ENCODE measurements around the gene CIT.
A peak's percentile ranks its signal among the peaks of the same experiment; 100 is the strongest.

Gene CIT

DNA sequence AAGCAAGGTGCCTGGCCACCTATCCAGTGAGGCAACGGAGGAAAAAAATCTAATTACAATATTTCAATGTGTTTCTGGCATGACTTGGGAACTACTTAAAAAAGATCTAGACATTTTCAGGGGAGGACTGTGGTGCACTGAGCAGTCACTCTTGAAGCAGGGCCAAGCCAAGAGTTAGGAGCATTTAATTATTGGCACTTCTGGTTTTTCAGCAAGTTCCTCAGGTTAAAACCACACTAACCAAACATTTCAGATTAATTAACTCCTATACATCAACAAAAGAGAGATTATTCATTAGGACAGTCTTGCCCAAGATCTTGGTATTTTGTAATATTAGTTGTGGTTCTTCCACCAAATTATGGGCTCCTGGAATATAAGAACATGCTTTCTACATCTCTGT, 183.6 kb downstream of the CIT start:
- DNase-seq = no peak

DNA sequence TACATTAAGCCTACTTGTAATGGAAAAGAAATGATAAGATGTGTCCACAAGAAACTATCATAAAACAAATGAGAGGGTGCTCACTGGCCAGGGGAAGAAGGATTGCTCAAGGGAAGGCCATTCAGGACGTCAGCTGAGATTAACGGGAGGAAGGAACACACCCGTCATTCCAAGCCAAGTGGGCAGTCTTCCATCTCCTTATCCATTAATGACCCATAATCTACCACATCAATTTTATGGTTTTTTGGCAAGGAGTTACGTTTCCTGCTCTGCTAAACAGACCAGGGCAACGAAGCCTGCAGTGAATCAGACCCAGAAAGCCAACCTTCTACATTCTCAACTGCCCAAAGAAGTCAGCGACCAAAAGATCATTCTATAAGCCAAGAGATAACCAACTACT, 184.1 kb downstream of the CIT start:
- peak; percentile 41 for DNase-seq

DNA sequence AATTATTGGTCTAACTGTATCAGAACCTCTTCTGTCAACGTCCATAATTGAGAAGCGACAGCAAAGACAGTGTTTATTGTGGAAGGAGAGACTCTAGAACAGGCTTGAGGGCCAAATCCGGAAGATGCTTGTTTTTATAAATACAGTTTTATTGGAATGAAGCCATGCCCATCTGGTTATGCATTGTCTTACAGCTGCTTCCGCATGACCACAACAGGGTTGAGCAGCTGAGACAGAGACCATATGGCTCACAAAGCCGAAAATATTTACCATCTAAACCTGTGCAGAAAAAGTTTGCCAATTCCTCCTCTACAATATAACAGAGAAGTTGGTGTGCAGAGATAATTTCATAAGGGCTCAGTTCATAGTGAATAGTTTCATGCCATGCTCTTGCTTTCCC, 184.7 kb downstream of the CIT start:
- peak; percentile 18 for DNase-seq

GRCh38 chr12:119691202-119691810, 185.8 kb downstream of the CIT start:
- DNase-seq = no peak

GRCh38 chr12:119689935-119690500, 187.1 kb downstream of the CIT start:
- DNase-seq = no peak

DNA sequence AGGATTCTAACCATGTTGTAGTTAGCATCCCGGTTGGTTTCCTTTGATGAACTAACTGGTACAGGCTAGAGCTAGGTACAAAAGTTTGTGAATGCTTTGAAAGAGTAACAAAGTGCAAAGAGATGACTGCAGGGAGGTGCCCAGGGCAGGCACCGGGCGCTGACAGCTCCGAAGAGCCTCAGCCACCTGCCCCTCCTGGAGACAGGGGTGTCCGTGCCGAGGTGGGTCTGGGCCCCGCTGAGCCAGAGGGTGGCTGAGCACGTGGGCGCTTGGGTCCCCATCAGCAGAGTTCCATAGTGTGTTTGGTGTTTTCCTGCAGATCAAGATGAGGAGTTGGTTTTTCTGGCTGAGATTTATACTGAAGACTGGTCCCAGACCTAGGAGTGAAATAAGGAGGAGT, 189.2 kb downstream of the CIT start:
- no peak for DNase-seq

DNA sequence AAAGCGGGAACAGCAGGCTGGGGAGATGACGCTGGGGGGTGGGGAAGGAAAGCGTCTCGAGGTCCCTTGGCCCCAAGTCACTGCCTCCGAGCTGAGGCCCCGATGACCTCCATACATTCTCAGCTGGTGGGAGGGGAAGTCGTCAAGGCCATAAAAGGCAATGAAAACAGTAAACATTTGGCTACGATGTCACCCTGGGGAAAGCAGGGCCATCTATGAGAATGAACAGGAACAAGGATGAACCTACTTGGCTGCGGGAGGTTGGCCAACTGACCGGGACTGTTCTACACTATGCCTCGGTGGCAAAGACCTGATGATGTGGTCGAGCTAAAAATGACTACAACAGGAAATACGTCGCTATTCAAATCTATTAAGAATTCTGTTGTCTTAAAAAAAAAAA, 189.7 kb downstream of the CIT start:
- DNase-seq = no peak

DNA sequence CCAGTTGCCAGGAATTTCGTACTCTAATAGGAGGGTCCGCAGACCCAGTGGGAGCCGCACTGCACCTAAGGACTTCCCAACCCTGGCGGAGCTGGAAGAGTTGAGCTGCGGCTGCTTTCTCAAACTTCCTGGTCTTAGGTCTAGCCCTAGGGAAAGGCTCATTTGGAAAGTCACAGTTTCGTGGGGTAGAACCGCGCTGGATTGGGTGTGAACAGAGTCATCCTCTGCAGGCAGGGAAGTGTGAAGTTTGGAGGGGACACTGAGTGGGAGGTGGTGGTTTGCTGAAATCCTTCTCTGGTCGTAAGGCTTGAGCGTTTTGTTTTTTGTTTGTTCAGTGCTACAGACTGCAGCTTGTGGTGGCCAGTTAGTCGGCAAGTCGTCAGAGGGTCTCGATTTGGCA, 190.3 kb downstream of the CIT start:
- DNase-seq = no peak

DNA sequence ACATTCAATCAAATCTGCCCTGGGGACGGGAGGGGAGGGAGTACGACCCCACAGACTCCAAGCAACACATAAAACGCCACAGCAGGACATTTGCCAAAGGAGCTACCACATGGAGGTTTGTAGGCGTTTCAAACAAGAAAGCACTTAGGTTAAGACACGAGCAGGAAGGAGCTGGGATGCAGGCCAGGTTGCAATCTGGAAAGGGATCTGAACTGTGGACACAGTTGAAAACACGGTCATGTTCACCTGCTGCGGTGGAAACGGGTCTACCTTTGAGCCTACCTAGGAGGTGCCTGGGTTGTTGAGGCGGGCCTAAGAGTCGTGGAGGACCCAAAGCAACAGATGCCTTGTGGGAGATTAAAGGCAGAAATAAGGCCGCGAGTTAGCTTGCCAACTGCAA, 190.8 kb downstream of the CIT start:
- no peak for DNase-seq

DNA sequence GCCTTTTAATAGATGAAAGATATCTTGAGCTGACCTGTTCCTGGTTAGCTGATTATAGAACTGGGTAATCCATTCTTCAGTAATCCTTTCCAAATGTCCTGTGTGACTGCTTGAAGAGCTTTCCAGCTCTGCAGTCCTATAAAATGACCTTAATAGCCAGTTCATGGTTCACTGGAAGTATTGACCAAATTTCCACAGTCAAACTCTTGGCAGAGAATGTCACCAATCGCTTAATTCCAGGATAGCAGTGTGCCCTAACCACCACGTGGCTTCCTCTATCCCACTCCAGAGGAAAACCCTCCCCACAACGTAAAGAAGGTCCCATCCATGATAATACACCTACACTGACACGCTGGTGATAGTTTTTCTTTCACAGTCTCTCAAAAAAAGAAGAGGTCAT, 191.7 kb downstream of the CIT start:
- no peak for DNase-seq

GRCh38 chr12:119684711-119685369, 192.3 kb downstream of the CIT start:
- no peak for DNase-seq

DNA sequence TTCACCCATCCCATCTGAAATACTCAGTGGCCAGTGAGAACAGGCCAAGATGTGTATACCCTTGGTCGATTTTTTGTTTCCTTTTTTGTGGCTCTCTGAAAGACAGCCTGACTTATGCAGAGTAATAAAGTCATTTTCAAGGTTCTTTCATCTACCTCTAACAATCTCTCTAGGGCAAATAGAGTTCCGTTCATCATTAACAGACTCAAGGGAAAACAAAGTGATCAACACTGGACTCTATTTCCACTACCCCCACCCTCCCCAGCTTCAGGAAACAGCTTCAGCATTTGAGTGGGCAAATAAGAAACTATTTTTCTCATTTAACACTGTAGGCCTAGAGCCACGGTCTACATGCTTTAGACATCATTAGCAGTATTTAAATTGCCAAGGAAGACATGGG, 193.3 kb downstream of the CIT start:
- DNase-seq = no peak

DNA sequence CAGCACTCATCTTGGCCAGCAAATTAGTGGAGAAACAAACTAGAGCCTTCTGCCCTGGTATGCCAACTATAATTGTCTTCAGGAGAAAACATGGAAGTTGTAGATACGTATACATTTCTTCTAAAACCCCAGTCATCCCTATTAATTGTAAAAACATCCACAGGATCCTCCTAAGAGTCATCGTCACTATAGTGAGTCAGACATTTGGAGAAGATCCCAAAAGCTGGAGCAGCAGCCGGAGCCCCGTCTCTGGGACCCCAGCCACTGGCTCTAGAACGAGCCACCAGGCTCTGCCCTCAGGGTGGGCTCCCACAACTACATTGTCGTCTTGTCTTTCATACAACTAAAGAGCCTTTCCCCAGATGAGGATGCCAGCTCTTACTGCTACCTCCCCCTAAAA, 193.7 kb downstream of the CIT start:
- DNase-seq = no peak

DNA sequence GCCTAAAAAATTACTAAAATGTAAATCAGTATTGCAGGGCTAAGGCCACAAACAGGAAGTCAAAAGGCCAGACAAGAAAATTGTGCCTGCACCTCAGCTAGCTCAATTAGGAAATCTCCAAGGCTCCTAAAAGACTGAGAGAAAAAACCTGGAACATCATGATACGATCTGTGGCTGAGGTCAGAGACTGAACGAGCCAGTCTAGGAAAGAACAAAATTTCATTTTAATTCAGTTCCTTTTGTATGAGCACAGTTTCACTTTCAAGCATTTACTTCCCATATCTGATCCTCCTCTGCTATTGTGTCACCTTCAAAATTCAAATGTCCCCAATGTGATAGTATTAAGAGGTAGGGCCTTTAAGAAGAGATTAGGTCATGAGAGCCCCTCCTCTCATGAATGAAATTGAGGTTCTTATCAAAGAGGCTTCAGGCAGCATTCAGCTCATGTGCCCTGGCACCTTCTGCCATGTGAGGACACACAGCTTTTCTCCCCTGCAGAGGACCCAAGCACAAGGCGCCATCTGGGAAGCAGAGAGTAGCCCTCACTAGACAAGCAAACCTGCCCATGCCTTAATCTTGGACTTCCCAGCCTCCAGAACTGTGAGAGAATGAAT, 194.4 kb downstream of the CIT start:
- DNase-seq = no peak

DNA sequence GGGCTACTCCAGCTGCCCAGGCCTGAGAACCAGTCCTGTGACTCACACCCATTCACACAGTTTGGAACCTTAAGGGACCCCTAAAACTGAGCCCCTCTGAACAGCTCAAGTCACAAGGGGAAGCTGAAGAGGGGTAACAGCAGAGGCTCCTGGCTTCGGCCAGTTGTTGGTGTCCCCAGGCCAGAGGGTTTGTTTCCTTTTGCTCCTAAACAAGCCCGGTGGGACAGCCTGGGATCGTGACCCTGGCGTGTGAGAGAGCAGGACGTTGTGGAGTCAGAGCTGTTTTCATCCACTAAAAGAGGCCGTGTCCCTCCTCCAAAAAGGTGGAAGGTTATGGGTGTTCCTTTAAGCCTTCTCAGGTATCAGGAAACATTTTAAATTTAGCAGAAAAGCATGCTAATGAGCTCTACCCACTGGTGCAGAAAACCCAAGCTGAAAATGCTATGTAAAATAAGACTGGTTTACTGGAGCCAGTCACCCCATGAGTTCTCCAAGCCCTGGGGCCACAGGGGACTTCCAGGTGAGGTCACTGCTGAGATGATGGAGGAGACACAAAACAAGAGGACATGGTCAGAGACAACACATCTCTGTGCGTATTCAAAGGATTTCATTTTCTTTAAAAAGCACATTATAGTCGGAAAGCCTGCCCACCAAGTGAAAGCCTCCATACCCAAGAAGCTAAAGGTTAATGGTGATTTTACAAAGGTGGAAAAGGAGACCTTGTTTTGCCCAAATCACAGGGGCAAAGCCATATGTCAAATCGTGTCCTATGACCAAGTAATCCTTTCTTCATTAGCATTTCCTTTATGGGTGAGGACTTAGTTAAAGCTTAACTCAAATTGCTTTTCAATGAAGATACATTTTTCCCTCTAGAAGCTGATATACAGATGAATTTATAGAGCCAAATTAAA, 195.1 kb downstream of the CIT start:
- no peak for DNase-seq

DNA sequence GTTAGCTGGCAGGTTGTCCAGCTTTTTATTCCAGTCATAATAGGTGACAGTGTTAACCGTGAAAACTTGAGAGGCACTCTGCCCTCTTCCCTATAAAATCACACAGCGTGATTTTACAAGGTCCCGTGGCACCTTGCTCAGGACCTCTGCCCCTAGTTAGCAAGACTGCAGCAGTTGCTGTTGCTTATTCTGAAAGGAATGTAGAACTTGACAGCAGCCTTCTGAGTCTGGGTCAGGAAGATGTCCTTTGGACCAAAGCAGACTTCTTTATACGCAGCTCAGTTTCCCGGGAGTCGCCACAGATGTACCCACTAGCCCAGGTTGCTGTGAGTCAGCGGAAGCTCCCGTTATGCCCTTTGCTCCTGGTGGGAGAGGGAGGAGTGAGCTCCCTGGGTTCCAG, 196.0 kb downstream of the CIT start:
- DNase-seq = no peak

DNA sequence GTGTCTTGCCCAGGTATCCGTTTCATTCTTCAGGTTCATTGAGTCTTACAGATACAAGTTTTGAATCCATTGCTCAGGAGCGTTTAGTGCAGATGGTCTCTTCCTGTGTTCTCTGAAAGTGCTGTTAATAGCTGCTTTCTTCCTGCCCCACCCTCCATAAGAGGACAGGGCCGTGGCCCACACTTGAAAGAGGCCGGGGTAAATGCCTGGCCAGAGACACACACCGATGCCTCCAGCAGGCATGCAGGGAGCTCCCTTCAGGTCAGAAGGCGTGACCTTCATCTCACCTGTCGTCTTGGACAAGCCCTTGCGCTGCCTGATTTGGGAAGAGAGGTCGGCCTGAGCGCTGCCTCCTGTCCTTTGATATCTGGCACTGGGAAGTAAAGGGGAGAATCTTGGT, 197.6 kb downstream of the CIT start:
- no peak for DNase-seq

DNA sequence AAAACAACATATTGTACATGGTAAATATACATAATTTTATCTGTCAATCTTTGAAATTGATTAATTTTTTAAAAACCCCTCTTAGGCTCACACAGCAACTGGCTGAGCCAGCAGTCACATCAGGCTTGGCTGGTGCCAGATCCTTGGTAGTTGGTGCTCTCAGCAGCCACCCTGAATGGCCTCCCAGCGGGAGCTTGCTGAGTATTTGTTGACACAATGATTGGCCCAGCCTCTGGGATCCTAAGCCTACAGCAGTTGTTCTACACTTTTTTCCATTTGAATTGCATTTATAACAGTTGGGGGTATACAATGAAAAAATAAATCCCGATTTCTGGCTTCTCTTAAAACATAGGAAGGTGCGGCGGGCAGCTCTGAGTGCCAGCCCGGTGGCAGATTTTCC, 198.0 kb downstream of the CIT start:
- peak; percentile 85 for DNase-seq

- DNase-seq = no peak
Measured at GRCh38 chr12:119678459-119678858, 198.7 kb downstream of the CIT start.

- DNase-seq = no peak
Measured at GRCh38 chr12:119676573-119676972, 200.5 kb downstream of the CIT start.

- no peak for DNase-seq
Measured at GRCh38 chr12:119676022-119676421, 201.1 kb downstream of the CIT start.

DNA sequence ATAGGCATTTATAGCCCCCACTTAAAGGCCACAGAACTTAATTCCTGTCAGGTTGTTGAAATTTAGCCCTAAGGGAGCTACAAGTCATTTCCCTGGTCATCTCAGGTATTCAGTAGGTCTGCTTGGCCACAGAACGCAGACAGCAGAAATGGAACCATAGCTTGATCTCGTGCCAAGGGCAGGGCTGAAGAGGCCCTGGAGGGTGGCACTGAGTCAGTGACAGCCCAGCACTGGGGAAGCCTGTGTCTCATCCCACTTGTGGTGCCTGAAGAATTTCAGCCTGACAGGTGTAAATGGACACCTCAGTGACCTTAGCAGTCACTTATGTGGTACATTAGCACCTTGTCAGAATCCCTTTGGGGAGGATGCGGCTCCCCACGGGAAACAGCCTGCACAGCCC, 202.6 kb downstream of the CIT start:
- no peak for DNase-seq

GRCh38 chr12:119673634-119674033, 203.5 kb downstream of the CIT start:
- DNase-seq = no peak

All from COR-L47 (cell line).